C4-2B (cell line): ENCODE results near the gene SMIM31.

ENCODE experiments used
- H3K27ac ChIP-seq: fragments of 450-650 bp; 2 replicates; pipeline ENCODE4 v1.5.1; 2017
- CTCF ChIP-seq: fragments of 450-650 bp; conservative IDR thresholded peaks from 2 replicates; pipeline ENCODE4 v1.5.1; 2017; ENCODE audit warnings: mild to moderate bottlenecking
- ZFX ChIP-seq: fragments of 450-650 bp; IDR thresholded peaks from 2 replicates; pipeline ENCODE4 v1.6.1; 2017

Gene SMIM31

GRCh38 chr4:164780839-164781238 lies 26.9 kb downstream of the SMIM31 start:
- TF ChIP-seq CTCF (no peak), ZFX (no peak)
- H3K27ac ChIP-seq, result no peak overlapping the region

- TF ChIP-seq ZFX, result no peak
- no peak for TF ChIP-seq CTCF
- H3K27ac ChIP-seq, result no peak overlapping the region
Measured at GRCh38 chr4:164783976-164784375, 30.0 kb downstream of the SMIM31 start.

- no peak overlapping the region for H3K27ac ChIP-seq
- no peak for TF ChIP-seq ZFX
- no peak for TF ChIP-seq CTCF
Measured at GRCh38 chr4:164789047-164789446, 35.1 kb downstream of the SMIM31 start.

- no peak overlapping the region for H3K27ac ChIP-seq
- TF ChIP-seq CTCF (no peak), ZFX (no peak)
Measured at GRCh38 chr4:164790249-164790648, 36.3 kb downstream of the SMIM31 start.

GRCh38 chr4:164799410-164799809 lies 45.5 kb downstream of the SMIM31 start:
- H3K27ac ChIP-seq, result no peak overlapping the region
- TF ChIP-seq CTCF (no peak), ZFX (no peak)

GRCh38 chr4:164800786-164801185 lies 46.9 kb downstream of the SMIM31 start:
- TF ChIP-seq CTCF (no peak; the same call in 1 of the 2 replicates), ZFX (no peak)
- H3K27ac ChIP-seq, result no peak overlapping the region

- TF ChIP-seq ZFX, result no peak
- no peak for TF ChIP-seq CTCF
- H3K27ac ChIP-seq, result no peak overlapping the region
Measured at GRCh38 chr4:164802301-164802901, 48.5 kb downstream of the SMIM31 start.
